GM18502 (cell line): ENCODE results near the gene KLF15.
A peak's percentile ranks its signal among the peaks of the same experiment; 100 is the strongest.

Source experiments
- ATAC-seq: cut with Tn5 transposase; IDR thresholded peaks from one replicate; pipeline ENCODE4 v1.9.1; 2021; ENCODE audit warnings: mild to moderate bottlenecking; ENCODE audit not compliant: unreplicated experiment, poor library complexity

KLF15 gene

GRCh38 chr3:126357295-126358037 is at the start of gene KLF15:
TSS of gene KLF15 (minus strand) at chr3:126357408. CDS start at chr3:126352922, 4,486 bp downstream.
- peak; percentile 89 for ATAC-seq

- ATAC-seq = no peak
These were observed 49.4 kb upstream of the KLF15 start for GRCh38 chr3:126406389-126407296.

GRCh38 chr3:126402666-126403302 is 45.6 kb upstream of the KLF15 start:
- no peak for ATAC-seq

GRCh38 chr3:126402178-126402577 is 45.0 kb upstream of the KLF15 start:
- no peak for ATAC-seq

GRCh38 chr3:126401611-126402160 is 44.5 kb upstream of the KLF15 start:
- ATAC-seq = no peak

- no peak for ATAC-seq
These were observed 42.5 kb upstream of the KLF15 start for GRCh38 chr3:126399756-126400155.

- peak; percentile 54 for ATAC-seq
These were observed 42.1 kb upstream of the KLF15 start for GRCh38 chr3:126399351-126399735.

GRCh38 chr3:126398423-126399350 is 41.5 kb upstream of the KLF15 start:
- ATAC-seq = no peak

- no peak for ATAC-seq
These were observed 40.6 kb upstream of the KLF15 start for GRCh38 chr3:126397610-126398422.

GRCh38 chr3:126396536-126396935 is 39.3 kb upstream of the KLF15 start:
- no peak for ATAC-seq

GRCh38 chr3:126395846-126396513 is 38.8 kb upstream of the KLF15 start:
- no peak for ATAC-seq

- no peak for ATAC-seq
These were observed 37.7 kb upstream of the KLF15 start for GRCh38 chr3:126394977-126395321.

- no peak for ATAC-seq
These were observed 37.2 kb upstream of the KLF15 start, which contains the start of gene CFAP100 for GRCh38 chr3:126394179-126394976. TSS of gene CFAP100 (plus strand) at chr3:126394909. CDS start at chr3:126396001, 1,092 bp downstream.

GRCh38 chr3:126393563-126393962 is 36.4 kb upstream of the KLF15 start:
- no peak for ATAC-seq

- no peak for ATAC-seq
These were observed 35.0 kb upstream of the KLF15 start for GRCh38 chr3:126392246-126392645.

GRCh38 chr3:126391631-126392030 is 34.4 kb upstream of the KLF15 start:
- no peak for ATAC-seq

GRCh38 chr3:126390751-126391150 is 33.5 kb upstream of the KLF15 start:
- no peak for ATAC-seq
